Prostate gland (tissue), 2 donors: ENCODE measurements around the gene GNAQ.

Experiments
- CTCF ChIP-seq, 4 experiments: fragments of 200-600 bp in 2 of 4; fragments of 450-650 bp in 2 of 4; sonication (generic) in 2 of 4; IDR thresholded peaks; 1 replicate in 3 of 4; 2 replicates in 1 of 4; pipeline ENCODE4 v1.5.1; 2016 to 2019; ENCODE audit warnings: antibody characterized with exemption in 4 of 4, mild to moderate bottlenecking in 2 of 4, moderate library complexity in 2 of 4
- POLR2A ChIP-seq: fragments of 450-650 bp; IDR thresholded peaks from one replicate; pipeline ENCODE4 v1.6.1; 2016; ENCODE audit warnings: antibody characterized with exemption, mild to moderate bottlenecking

- TF ChIP-seq CTCF (IDR thresholded peaks at IDR 0.05) (no peak), POLR2A (no peak)
These were observed 260.4 kb downstream of the GNAQ start for GRCh38 chr9:77771171-77771570.
